HK-2 (cell line): ENCODE data around the gene GEMIN7.
"Not testable (repeated sequence)": the region's sequence is repeated elsewhere in the genome, so short reads cannot be mapped to it uniquely, and the experiment has no call there.

Source experiments
- DNase-seq: peaks from one replicate; pipeline ENCODE4 v3.0.0-alpha.2; 2018; ENCODE audit not compliant: unreplicated experiment

Gene GEMIN7

GRCh38 chr19:45104658-45105349, 25.7 kb downstream of the GEMIN7 start:
- no peak for DNase-seq

- not testable (repeated sequence) for DNase-seq
Observed at GRCh38 chr19:45106363-45106762, 27.3 kb downstream of the GEMIN7 start.

- no peak for DNase-seq
Observed at GRCh38 chr19:45107621-45108150, 28.6 kb downstream of the GEMIN7 start.

GRCh38 chr19:45110851-45111266, 31.8 kb downstream of the GEMIN7 start:
- DNase-seq, result no peak

- no peak for DNase-seq
Observed at GRCh38 chr19:45112111-45112827, 33.2 kb downstream of the GEMIN7 start.

- no peak for DNase-seq
Observed at GRCh38 chr19:45113628-45114027, 34.6 kb downstream of the GEMIN7 start.

GRCh38 chr19:45114116-45114515, 35.1 kb downstream of the GEMIN7 start:
- DNase-seq, result no peak

- DNase-seq, result no peak
Observed at GRCh38 chr19:45115809-45116615, 37.0 kb downstream of the GEMIN7 start.

- DNase-seq, result no peak
Observed at GRCh38 chr19:45117167-45117594, 38.1 kb downstream of the GEMIN7 start.

- no peak for DNase-seq
Observed at GRCh38 chr19:45117671-45118070, 38.6 kb downstream of the GEMIN7 start.

GRCh38 chr19:45118106-45118505, 39.0 kb downstream of the GEMIN7 start:
- DNase-seq, result no peak

GRCh38 chr19:45118591-45119355, 39.7 kb downstream of the GEMIN7 start:
- not testable (repeated sequence) for DNase-seq

GRCh38 chr19:45119582-45119981, 40.5 kb downstream of the GEMIN7 start:
- no peak for DNase-seq

- DNase-seq, result no peak
Observed at GRCh38 chr19:45121827-45122345, 42.8 kb downstream of the GEMIN7 start.

- DNase-seq, result no peak
Observed at GRCh38 chr19:45122832-45123231, 43.8 kb downstream of the GEMIN7 start.

GRCh38 chr19:45123440-45123850, 44.4 kb downstream of the GEMIN7 start:
- DNase-seq, result no peak

- DNase-seq, result no peak
Observed at GRCh38 chr19:45124021-45124420, 45.0 kb downstream of the GEMIN7 start.

- DNase-seq, result no peak
Observed at GRCh38 chr19:45125360-45125759, 46.3 kb downstream of the GEMIN7 start.

GRCh38 chr19:45125975-45126493, 47.0 kb downstream of the GEMIN7 start:
- peak; percentile 77 for DNase-seq

GRCh38 chr19:45126654-45127053, 47.6 kb downstream of the GEMIN7 start:
- no peak for DNase-seq

GRCh38 chr19:45128146-45128545, 49.1 kb downstream of the GEMIN7 start:
- DNase-seq, result no peak
